ENCODE data around the gene CARD18. TPM values are rescaled to one million over a fixed set of nuclear protein-coding genes. Genes with fewer than 3 reads are reported as not detected.
"Not testable (repeated sequence)": the region's sequence is repeated elsewhere in the genome, so short reads cannot be mapped to it uniquely, and the experiment has no call there.

The CARD18 gene
- polyA plus RNA-seq, 2 of the 4 experiments (the other 2 are of a cell fraction), result not detected

DNA sequence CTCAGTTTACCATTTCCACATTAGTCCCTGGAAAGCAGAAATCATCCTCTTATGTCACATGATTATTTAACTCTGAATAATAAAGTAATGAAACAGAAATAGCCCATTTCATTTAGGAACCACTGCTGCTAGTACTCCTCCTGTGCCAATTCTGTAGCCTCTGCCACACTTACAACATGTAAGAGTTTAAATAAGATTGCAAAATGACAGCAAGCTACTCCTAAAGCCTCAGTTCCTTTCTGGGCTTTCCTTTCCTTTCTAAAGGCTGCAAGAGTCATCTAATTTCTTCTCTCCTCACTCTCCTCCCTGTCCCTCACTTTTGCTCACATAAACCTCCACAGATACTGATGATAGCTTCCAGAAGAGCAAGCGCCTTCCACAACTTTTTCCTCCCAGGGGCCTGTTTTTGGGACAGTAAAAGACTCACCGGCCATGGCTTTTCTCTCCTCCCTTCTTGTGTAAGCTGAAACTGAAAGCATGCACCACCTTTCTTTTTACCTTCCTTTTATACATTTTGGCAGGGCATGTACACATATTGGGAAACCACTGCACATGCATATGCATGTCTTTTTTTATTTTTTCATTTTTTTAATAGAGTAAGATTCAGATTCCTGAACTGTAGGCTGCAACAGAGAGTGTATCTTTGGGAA is 38.5 kb downstream of the CARD18 start:
- 35% methylated on average over 2 of the region's 2 CpGs for WGBS (ENCODE audit: missing lambda C conversion rate)
- H3K4me1 ChIP-seq, result no peaks in the 10 kb centered on the region
- FAIRE-seq (no peak), ATAC-seq (no peak), DNase-seq (ENCODE audit: low read depth in 1 of 2, low spot score in 1 of 2) (no peak)
- H3K4me3 ChIP-seq, result no peak overlapping the region
- ChIA-PET CTCF (no interaction called here), POLR2A (no interaction called here)
- H3K4me2 ChIP-seq, result no peak overlapping the region
- no peak overlapping the region for H3K27ac ChIP-seq
- TF ChIP-seq, protein P1, sequence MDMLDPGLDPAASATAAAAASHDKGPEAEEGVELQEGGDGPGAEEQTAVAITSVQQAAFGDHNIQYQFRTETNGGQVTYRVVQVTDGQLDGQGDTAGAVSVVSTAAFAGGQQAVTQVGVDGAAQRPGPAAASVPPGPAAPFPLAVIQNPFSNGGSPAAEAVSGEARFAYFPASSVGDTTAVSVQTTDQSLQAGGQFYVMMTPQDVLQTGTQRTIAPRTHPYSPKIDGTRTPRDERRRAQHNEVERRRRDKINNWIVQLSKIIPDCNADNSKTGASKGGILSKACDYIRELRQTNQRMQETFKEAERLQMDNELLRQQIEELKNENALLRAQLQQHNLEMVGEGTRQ (IDR thresholded peaks at IDR 0.05), result no peak
- TF ChIP-seq KDM1A (IDR thresholded peaks at IDR 0.05; ENCODE audit: low read depth), result no peak
- TF ChIP-seq, protein P2, sequence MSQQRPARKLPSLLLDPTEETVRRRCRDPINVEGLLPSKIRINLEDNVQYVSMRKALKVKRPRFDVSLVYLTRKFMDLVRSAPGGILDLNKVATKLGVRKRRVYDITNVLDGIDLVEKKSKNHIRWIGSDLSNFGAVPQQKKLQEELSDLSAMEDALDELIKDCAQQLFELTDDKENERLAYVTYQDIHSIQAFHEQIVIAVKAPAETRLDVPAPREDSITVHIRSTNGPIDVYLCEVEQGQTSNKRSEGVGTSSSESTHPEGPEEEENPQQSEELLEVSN (IDR thresholded peaks at IDR 0.05; ENCODE audit: borderline replicate concordance, low read depth), result no peak
- no peak for TF ChIP-seq EHMT2 (IDR thresholded peaks at IDR 0.05; ENCODE audit: low read depth)
- TF ChIP-seq RFX5 (IDR thresholded peaks at IDR 0.05), result no peak
- TF ChIP-seq TP53 (CRISPR knock-in tag; IDR thresholded peaks at IDR 0.05), result no peak
- TF ChIP-seq, protein P3, sequence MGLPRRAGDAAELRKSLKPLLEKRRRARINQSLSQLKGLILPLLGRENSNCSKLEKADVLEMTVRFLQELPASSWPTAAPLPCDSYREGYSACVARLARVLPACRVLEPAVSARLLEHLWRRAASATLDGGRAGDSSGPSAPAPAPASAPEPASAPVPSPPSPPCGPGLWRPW (IDR thresholded peaks at IDR 0.05), result no peak
- no peak for TF ChIP-seq EP300 (IDR thresholded peaks at IDR 0.05)
- TF ChIP-seq BHLHE40 (IDR thresholded peaks at IDR 0.05; ENCODE audit: low read depth, low read length), result no peak
- TF ChIP-seq, protein P4, sequence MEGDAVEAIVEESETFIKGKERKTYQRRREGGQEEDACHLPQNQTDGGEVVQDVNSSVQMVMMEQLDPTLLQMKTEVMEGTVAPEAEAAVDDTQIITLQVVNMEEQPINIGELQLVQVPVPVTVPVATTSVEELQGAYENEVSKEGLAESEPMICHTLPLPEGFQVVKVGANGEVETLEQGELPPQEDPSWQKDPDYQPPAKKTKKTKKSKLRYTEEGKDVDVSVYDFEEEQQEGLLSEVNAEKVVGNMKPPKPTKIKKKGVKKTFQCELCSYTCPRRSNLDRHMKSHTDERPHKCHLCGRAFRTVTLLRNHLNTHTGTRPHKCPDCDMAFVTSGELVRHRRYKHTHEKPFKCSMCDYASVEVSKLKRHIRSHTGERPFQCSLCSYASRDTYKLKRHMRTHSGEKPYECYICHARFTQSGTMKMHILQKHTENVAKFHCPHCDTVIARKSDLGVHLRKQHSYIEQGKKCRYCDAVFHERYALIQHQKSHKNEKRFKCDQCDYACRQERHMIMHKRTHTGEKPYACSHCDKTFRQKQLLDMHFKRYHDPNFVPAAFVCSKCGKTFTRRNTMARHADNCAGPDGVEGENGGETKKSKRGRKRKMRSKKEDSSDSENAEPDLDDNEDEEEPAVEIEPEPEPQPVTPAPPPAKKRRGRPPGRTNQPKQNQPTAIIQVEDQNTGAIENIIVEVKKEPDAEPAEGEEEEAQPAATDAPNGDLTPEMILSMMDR (IDR thresholded peaks at IDR 0.05), result no peak
- TF ChIP-seq JUN (IDR thresholded peaks at IDR 0.05), result no peak
- TF ChIP-seq EHF (CRISPR knock-in tag; IDR thresholded peaks at IDR 0.05), result no peak
- TF ChIP-seq GATA3 (IDR thresholded peaks at IDR 0.05; ENCODE audit: borderline replicate concordance), result no peak
- TF ChIP-seq, protein P5, sequence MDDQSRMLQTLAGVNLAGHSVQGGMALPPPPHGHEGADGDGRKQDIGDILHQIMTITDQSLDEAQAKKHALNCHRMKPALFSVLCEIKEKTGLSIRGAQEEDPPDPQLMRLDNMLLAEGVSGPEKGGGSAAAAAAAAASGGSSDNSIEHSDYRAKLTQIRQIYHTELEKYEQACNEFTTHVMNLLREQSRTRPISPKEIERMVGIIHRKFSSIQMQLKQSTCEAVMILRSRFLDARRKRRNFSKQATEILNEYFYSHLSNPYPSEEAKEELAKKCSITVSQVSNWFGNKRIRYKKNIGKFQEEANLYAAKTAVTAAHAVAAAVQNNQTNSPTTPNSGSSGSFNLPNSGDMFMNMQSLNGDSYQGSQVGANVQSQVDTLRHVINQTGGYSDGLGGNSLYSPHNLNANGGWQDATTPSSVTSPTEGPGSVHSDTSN (IDR thresholded peaks at IDR 0.05), result no peak
- TF ChIP-seq CBX2 (IDR thresholded peaks at IDR 0.05; ENCODE audit: borderline replicate concordance, low read depth), result no peak
- no peak for TF ChIP-seq FOXS1 (CRISPR knock-in tag; IDR thresholded peaks at IDR 0.05)
- TF ChIP-seq NFE2L2 (conservative IDR thresholded peaks at IDR 0.05; ENCODE audit: low read length), result no peak
- no peaks in the 10 kb centered on the region for H3K9me3 ChIP-seq

DNA sequence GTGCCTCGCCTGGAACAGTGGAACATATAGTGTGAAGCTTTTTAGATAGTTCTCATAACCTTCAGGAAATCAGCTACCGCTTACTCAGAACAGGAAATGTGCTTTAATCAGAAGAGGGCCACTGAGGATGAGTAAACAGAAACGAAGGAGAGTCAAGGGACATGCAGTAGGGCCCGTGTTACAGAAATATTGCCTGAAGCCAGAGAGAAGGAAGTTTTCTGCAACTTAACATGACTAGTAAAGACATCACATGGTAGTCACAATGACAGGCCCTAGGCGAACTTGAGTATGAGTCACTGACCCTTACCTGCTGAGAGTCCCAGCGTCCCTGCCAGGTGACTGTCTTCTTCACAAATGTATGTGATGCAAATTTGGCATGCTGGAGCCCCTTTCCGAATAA is 39.4 kb downstream of the CARD18 start:
- 33% methylated on average over 7 of the region's 7 CpGs for WGBS (ENCODE audit: missing lambda C conversion rate)
- H3K4me1 ChIP-seq, result no peaks in the 10 kb centered on the region
- ChIA-PET CTCF (no interaction called here), POLR2A (no interaction called here)
- H3K4me3 ChIP-seq, result no peak overlapping the region
- H3K27ac ChIP-seq, result no peak overlapping the region
- H3K4me2 ChIP-seq, result no peak overlapping the region
- ATAC-seq, result no peak
- FAIRE-seq, result no peak
- DNase-seq (ENCODE audit: low read depth in 1 of 2, low spot score in 1 of 2), result no peak
- H3K9me3 ChIP-seq, result no peaks in the 10 kb centered on the region
- no peak for TF ChIP-seq FOXS1 (CRISPR knock-in tag; IDR thresholded peaks at IDR 0.05)
- no peak for TF ChIP-seq MYC (IDR thresholded peaks at IDR 0.05; ENCODE audit: borderline replicate concordance, low read length)
- TF ChIP-seq FOSL2 (IDR thresholded peaks at IDR 0.05), result no peak
- no peak for TF ChIP-seq FOSL2 (CRISPR knock-in tag; IDR thresholded peaks at IDR 0.05)
- TF ChIP-seq, protein P6, sequence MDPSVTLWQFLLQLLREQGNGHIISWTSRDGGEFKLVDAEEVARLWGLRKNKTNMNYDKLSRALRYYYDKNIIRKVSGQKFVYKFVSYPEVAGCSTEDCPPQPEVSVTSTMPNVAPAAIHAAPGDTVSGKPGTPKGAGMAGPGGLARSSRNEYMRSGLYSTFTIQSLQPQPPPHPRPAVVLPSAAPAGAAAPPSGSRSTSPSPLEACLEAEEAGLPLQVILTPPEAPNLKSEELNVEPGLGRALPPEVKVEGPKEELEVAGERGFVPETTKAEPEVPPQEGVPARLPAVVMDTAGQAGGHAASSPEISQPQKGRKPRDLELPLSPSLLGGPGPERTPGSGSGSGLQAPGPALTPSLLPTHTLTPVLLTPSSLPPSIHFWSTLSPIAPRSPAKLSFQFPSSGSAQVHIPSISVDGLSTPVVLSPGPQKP (IDR thresholded peaks at IDR 0.05; ENCODE audit: low read depth, low read length), result no peak
- TF ChIP-seq JUN (IDR thresholded peaks at IDR 0.05), result no peak
- TF ChIP-seq TFCP2L1 (CRISPR knock-in tag; IDR thresholded peaks at IDR 0.05), result no peak
- TF ChIP-seq CEBPB (IDR thresholded peaks at IDR 0.05), result no peak
- no peak for TF ChIP-seq NR3C1 (IDR thresholded peaks at IDR 0.05)
- no peak for TF ChIP-seq MAFK (IDR thresholded peaks at IDR 0.05; ENCODE audit: partially characterized antibody)
- no peak for TF ChIP-seq POLR2A (IDR thresholded peaks at IDR 0.05; ENCODE audit: low read length)
- no peak for TF ChIP-seq FOSB (CRISPR knock-in tag; IDR thresholded peaks at IDR 0.05)
- TF ChIP-seq, protein P2 (IDR thresholded peaks at IDR 0.05; ENCODE audit: borderline replicate concordance, low read depth), result no peak
- no peak for TF ChIP-seq POLR2AphosphoS2 (conservative IDR thresholded peaks at IDR 0.05; ENCODE audit: low read length)
- TF ChIP-seq HEYL (CRISPR knock-in tag; IDR thresholded peaks at IDR 0.05), result no peak

DNA sequence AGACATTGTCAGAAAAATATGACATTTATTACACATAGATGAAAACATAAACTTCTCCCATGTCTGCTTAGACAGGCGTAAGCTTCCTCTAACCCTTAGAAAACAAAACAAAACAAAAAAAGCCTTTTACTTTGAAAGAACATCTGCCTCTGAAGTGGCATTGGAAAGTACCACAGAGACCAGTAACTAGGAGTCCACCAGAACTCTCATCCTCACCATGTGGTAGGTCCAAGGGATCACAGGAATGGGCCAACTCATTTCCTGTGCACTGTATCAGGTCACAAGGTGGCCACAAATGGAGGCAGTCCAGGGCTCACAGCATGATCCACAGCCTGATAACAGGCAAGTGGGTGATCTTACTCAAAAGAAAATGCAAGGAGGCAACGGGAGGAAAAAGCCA is 40.0 kb downstream of the CARD18 start:
- H3K27ac ChIP-seq; ATAC-seq; H3K9me3 ChIP-seq; POLR2A ChIA-PET; CTCF ChIA-PET; DNase-seq (ENCODE audit: low read depth in 1 of 2, low spot score in 1 of 2); FAIRE-seq; H3K4me2 ChIP-seq; H3K4me1 ChIP-seq; H3K4me3 ChIP-seq: not testable (repeated sequence)
- 72% methylated on average over 2 of the region's 2 CpGs for WGBS (ENCODE audit: missing lambda C conversion rate)

All from A549 (cell line).